Stimulated activated CD8-positive, alpha-beta memory T cell treated with anti-CD3 and anti-CD28 coated beads, Interleukin-4, amount 100 ng/mL, for 1 hour (primary cell): Measurements from ENCODE around the gene SRC.

Experiments used
- DNase-seq, 2 donors: peaks; one replicate each; pipeline ENCODE4 v3.0.0-alpha.2; 2020; ENCODE audit warnings: low read depth in 2 of 2, low spot score in 1 of 2

SRC gene

DNA sequence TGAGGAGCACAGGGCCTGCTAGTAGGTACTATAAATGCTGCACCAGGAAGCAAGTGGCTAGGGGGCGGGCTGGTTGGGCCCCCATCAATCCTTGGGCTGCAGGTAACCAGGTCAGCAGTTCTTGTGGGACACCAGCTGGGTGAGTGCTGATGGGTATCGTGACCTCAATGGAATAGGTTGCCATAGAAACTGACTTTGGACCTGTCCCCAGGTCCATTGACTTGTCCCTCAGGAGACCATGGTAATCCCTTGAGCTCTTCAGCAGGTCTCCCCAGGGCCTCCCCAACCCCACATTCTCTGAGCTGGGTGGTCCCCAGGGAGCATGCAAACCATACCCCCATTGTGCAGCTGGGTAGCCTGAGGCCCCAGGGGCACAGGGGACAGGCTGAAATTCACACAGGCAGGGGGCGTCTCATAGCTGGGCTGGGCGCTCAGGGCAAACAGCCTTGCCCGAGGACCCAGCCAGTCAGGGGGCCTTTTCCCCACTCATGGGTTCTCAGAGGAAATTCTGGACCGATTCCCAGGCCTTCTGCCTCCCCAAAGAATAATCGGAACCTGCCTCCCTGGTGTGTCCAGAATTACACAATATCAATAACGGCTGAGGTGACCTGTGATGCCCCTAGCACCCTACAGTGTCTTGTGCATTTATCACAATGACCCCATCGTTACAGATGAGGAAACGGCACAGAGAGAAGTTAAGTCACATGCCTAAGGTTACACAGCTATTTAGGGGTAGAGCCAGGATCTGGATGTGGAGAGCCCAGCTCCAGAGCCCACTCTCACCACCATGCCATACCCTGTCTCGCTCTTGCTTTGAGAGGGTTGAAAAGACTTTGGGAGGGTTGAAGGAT, 35.9 kb downstream of the SRC start:
- no peak for DNase-seq

DNA sequence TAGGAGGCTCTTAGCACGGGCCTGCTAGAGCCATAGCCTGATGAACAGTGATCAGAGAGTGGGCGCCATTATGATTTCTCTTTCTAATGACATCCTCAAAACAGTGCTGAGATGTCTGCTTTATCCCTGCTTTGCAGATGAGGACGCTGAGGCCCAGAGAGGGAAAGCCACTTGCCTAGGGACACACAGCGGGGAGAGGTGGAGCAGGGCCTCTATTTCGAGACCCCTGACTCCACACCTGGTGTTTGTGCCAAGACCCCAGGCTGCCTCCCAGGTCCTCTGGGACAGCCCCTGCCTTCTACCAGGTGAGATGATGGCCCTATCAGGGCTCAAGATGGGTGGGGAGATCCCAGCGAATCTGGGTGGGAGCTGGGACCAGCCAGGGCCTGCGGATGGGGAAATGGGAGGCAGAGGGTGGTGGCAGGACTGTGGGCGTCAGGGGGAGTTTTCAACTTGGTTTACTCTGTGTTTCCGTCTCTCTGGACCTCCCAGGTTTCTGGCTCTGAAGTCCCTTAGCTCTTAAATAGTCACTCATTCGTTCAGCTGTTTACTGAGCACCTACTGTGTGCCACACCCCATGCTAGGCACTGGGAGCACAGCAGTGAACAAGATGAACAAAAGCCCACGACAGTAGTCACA, 36.7 kb downstream of the SRC start:
- no peak for DNase-seq

DNA sequence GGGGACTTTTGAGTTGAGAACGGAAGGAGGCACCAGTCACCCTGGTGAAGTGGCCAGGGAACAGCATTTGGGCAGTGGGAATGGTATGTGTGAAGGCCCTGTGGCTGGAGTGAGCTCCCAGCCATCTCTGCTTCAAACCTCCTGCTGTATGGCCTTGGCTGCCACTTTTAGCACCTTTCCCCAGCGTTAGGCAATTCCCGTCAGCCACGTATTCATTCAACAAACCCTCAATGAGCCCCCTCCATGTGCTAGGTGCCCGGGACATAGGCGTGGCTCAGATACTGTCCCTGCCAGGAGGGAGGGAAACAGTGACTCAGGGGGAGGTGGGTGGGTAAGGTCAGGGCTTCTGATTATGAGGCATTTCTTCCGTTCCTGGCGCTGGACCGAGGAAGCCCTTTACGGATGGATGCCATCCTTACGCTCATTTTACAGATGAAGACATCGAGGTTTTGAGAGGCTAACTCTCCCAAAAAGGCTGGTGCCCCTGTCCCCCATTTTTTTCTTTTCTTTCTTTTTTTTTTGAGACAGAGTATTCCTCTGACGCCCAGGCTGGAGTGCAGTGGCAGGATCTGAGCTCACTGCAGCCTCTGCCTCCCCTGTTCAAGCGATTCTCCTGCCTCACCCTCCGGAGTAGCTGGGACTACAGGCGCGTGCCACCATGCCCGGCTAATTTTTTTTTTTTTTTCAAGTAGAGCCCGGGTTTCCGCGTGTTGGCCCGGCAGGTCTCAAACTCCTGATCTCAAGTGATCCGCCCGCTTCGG, 37.5 kb downstream of the SRC start:
- no peak for DNase-seq

DNA sequence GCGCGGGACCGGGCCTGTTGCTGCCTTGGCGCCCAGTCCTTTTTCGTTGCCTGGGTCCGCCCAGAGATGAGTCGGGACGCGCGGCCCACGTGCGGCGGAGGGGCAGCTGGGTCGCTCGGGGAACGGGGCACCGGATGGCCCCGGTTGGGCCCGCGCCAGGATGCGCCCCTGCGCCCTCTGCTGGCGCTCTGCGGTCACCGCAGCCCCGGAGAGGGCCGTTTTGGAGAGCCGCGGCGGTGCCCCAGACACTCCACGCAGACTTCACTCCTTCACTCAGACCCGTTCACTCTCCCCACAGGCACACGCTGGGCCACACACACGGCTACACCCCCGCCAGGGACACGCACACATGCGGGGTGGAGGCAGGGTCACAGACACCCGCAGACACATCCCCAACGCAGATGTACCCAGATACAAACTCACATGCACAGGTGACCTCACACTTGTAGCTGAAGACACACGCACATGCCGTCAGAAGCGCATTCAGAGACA, 38.8 kb downstream of the SRC start:
- DNase-seq = peak; percentile 54 to 63

DNA sequence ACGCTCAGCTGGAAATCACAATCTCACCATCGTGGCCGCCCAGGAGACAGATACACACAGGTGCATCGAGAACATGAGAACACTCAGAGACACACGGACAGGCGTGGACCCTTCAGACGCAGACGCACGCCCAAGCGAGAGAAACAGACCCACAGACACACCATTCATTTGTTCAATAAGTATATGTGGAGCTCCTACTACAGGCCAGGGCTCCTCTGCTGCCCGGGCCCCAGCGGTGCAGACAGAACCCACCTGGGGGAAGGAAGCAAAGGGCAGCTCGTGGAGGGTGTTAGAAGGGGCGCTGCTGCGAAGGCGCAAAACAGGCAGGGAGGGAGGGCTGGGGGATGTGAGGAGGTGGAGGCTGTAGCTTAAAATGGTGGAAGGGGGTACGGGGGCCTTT, 39.2 kb downstream of the SRC start:
- no peak for DNase-seq

DNA sequence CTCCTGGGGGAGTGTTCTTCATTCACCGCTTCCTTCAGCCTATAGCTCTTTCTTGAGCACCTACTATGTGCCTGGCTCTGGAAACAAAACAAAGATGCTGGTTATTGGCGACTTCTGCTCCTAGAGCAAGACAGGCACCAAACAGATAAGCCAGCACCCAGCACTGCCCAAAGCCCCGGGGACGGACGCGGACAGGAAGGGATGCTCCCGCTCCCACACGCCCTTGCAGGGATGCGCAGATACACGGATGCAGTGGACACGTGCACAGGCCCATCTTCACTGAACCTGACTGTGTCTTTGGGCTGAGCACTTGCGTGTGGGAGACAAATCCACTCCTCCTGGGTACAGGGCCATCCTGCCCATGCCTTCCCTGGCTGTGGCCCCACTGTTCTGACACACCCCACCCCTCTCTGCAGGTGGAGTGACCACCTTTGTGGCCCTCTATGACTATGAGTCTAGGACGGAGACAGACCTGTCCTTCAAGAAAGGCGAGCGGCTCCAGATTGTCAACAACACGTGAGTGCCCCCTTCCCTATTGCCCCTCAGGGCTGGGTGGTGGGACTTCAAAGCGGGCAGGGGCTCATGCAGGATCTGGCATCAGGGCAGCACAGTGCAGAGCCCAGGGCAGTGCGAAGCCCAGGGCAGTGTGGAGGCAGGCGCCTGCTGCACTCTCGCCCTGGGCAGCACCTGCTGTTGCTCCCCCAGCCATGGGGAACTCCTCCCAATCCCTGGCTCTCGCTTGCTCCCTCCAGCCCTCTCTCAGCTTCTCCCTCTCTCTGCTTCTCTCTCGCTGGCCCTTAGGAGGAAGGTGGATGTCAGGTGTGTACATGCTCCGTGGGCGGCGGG, 39.9 kb downstream of the SRC start:
- no peak for DNase-seq

DNA sequence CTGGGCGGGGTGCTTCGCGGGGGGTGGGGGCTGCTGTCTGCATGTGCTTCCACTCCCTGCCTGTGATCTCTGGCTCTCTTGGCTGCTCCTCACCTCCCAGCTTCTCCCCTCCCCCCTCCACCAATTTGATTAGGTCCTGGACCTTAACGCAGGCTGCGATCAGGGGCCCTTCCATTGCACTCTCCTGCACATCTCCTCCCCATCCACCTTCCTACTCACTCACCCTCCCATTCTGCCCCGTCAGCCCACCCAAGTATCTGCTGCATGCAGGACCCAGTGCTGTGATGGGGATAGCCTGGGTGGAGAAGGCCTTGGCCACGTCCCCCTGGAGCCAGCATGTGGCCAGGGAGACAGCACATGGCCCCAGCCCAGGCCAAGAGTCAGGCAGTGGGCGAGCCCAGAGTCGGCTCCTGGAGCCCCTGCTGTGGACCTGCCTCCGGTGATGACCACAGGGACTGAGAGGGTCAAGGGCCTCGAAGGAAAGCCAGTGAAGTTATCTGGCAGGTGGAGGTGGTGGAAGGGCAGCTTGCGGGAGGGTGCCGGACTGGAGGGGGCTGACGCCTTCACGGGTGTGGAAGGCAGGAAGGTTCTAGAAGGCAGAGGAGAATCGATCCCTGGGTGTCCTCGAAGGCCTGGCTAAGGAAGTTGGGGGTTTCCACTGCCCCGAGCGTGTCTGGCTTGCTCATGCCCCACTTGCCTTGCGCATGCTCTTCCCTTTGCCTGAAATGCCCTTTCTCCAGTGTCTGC, 40.7 kb downstream of the SRC start:
- DNase-seq = no peak

DNA sequence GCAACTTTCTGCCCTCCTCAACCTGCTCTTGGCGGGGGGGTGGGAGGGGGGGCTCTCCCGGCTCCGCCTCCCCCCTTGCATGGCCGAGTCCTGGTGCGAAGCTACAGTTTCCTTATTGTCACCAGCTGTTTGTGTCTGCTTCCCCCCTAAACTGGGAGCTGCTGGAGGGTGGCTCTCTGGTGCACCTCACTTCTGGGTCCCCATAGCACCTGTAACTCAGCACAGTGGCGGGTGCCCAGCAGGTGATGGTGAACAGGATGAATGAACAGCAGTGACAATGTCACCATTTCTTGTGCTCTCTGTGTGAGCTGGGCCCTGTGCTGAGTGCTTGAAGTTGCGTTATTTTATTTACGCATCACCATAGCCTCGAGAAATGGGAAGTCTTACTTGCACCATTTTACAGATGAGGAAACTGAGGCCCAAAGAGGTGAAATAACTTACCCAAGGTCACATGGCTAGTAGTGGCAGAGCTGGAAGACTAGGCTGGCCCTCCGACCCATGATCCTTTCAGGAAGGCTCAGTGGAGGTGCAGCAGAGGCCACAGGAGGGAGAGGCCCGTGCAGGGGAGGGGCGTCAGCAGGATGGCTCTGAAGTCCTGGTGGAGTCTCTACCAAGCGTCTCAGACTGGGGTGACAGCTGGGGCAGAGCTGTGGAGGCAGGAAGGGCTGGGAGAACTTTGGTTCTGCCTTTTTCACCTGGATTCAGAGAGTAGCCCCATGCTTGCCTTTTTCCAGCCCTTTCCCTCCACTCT, 41.8 kb downstream of the SRC start:
- no peak for DNase-seq

DNA sequence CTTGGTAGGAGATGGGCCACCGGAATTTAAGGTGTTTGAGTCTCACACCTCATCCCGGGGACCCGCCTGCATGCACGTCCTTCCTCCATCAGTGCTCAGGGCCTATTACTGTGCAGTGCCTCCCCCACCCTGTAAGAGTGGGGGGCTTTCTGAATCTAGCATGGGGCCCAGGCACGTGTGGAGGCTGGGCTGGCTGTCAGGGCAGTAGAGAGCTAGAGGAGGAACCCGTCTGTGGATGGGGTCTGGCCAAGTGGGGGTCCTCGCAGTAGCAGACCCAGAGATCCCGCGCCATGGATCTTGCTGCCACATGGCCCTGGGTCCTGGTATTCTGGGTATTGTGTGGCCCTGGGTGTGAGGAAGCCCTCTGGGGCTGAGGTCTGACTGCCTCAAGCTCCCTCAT, 42.9 kb downstream of the SRC start:
- no peak for DNase-seq

DNA sequence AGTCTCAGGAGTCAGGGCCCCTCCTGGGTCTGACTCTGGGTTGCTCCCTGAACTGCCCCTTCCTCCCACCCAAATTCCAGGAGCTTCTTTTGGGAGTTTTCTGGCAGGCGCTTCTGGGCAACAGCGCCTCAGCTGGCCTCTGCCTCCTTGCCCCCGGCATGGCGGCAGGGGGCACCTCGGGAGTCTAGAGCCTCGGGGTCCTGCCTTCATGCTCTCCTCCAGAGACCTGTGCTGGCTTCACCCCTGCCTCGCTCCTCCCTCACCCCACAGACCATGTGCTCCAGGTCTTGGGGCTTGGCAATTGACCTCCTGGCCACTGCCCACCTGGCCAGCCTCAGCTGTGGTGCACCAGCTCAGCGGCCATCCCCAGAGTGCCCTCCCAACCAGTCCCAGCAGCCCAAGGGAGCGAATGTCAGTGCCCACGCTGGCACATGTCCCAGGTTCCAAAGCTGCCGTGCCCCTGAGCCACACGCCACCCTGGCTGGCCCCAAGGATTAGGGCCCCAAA, 43.4 kb downstream of the SRC start:
- no peak for DNase-seq

DNA sequence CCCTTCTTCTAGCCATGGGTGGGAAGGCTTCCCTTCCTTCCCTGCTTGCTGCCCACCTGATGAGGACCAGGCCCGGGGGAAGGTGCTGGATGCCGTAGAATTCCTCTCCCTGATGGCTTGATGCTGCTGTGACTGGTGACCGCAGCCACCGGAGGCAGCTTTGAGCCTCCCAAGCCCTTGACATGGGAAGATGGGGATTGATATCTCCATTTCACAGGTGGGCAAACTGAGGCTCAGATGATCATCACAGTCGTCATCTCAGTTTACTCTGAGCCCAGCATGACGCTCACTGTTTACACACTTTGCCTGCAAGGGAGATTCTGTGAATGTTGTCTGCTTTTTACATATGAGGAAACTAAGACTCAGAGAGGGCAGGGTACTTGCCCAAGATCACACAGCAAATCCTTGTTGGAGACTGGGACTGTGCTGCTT, 43.9 kb downstream of the SRC start:
- no peak for DNase-seq

DNA sequence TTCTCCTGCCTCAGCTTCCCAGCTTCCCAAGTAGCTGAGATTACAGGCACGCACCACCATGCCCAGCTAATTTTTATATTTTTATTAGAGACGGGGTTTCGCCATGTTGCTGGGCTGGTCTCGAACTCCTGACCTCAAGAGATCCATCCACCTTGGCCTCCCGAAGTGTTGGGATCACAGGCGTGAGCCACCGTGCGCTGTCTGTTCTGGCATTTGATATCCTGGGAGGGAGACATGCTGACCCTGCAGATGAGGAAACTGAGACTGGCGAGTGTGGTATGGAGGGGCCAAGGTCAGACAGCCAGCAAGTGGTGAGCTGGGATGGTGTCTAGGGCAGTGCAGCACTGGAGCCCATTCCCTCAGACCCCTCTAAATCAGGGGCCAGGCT, 44.6 kb downstream of the SRC start:
- DNase-seq = no peak

DNA sequence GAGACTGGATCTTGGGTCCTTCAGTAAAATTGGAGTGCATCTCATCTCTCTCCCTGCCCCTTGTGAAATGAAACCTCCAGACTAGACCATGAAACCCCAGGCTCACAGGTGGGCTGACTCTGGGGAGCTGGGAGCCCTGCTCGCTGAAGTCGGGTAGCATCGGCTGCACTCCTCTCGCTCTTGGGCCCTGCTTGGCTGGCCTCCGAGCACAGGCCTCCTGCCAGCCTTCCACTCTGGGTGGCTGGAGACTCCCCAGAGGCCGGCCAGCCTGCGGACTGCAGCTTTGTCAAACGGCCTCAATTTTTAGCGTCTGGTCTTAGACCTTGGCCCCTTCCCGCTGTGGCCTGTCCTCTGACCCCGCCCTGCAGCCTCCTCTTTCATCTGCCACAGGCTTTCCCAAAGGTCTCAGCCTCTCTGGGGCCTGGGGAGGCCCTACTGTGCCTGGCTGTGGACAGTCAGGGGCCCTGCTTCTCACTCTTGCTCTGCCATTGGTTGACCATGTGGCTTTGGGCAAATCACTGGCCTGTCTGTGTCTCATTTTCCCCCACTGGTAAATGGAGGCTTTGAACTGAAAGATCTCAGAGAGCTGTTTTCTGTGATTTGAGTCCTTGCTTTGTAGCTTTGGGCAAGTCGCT, 45.1 kb downstream of the SRC start:
- DNase-seq = no peak

DNA sequence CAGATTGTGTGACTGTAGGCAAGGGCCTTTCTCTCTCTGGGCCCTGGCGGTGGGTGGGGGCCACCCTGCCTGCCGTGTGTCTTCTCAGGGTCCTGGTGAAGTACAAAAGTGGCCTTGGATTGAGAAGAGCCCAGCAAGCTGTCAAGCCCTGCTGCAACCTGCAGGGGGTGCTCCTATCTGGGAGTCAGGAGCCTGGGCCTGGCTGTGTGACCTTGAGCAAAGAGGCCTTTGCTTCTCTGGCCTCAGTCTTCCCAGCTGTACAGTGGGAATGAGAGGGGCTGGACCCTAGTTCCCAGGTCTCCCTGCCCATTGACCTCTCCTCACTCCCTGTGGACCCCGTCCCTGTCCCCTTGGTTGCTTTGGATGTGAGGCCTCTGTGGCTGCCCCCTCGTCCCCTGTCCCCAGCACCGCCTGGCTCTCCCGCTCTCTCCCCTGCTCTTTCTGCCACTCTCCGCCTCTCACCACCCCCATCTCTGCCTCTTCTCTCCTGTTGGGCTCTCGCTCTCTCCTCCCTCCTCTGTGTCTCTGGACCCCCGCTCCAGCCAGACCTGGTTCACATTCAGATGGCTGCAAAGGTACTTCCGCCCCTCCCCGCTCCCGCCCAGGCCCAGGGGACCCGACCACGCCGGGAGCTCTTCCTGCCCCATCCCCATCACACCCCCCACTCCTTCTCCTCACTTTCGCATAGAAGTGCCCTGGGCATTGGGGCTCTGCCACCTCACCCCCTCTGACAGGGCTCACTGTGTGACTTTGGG, 46.7 kb downstream of the SRC start:
- no peak for DNase-seq

DNA sequence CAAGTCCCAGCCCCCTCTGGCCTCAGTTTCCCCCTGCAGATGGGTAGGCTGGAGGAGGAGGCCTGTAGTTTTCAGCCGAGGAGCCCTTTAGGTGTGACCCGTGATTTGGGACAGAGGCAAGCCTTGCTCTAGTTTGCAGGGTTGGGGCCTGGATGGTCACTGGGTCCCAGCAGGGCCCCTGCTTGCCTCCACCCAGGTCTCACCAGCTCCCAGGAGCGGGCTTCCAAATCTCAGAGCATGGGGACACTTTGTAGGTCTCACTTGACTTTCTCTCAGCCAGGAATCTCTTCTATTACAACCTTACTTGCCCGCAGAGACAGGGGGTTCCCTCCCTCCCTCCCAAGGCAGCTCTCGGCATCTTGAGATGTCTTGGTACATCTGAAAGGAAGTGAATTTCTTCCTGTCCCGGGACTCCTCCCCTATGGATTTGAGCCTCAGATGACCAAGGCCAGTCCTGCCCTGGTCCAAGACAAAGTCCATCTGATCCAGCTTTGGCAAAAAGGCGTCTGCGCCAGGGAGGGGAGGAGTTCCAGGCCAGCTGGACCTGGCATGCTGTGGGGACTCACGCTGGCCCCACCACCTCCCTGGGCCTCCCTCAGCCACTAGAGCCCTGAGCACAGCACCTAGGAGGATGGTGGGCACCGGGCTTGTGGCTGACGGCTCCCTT, 47.4 kb downstream of the SRC start:
- no peak for DNase-seq

DNA sequence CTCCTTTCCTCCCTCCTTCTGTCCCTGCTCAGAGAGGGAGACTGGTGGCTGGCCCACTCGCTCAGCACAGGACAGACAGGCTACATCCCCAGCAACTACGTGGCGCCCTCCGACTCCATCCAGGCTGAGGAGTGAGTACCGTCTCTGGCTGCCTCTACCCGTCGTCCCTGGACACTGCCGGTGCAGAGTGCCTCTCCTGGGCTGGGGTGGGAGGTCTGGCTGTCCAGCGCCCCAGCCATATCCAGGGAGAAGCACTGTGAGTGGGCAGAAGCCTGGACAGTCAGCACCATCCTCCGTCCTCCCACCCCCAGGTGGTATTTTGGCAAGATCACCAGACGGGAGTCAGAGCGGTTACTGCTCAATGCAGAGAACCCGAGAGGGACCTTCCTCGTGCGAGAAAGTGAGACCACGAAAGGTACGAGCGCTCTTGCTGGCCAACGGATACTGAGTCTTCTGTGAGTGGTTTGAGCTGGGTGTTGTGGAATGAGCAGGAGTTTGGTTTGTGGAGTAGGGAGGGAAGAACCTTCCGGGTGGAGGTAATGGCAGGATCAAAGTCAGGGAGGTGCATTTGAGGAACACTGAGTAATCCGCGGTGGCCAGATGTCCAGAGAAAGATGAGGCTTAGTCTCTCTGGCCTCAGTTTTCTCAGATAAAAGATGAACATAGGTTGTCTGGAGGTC, 48.1 kb downstream of the SRC start:
- no peak for DNase-seq
